H1 (cell line): ENCODE measurements around the gene DGKZ.

Experiments used
- CEBPB ChIP-seq: IDR thresholded peaks from 2 replicates; pipeline ENCODE4 v1.6.1; 2012; ENCODE audit warnings: low read depth, low read length
- CHD2 ChIP-seq: IDR thresholded peaks from 2 replicates; pipeline ENCODE4 v1.6.1; 2012; ENCODE audit warnings: low read length, improper control_type of control experiment
- TF ChIP-seq, protein P1 (sequence below), 3 experiments: IDR thresholded peaks; 1 replicate in 2 of 3; 2 replicates in 1 of 3; pipeline versions ENCODE4 v1.5.1 to v1.6.1; 2011; ENCODE audit warnings: low read length in 3 of 3, mild to moderate bottlenecking in 3 of 3, inconsistent platforms in 2 of 3, low read depth in 1 of 3, moderate library complexity in 1 of 3; ENCODE audit not compliant: insufficient read depth in 1 of 3; ENCODE audit errors: control extremely low read depth in 1 of 3

DNA sequence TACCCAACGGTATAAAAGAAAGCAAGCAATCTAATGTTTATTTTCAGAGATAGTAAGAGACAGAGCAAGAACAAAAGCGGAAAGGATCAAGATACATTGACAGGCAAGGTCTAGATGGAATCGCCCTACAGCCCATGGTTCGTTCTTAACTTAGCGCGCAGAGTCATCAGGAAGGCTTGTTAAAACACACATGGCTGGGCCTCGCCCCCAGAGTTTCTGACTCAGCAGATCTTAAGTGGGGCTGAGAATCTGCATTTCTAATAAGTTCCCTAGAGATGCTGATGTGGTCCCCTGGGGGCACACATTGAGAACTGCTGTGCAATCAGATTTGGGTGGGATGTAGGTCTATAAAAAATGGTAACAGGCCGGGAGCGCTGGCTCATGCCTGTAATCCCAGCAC lies 80.1 kb downstream of the DGKZ start:
- TF ChIP-seq, protein P1, sequence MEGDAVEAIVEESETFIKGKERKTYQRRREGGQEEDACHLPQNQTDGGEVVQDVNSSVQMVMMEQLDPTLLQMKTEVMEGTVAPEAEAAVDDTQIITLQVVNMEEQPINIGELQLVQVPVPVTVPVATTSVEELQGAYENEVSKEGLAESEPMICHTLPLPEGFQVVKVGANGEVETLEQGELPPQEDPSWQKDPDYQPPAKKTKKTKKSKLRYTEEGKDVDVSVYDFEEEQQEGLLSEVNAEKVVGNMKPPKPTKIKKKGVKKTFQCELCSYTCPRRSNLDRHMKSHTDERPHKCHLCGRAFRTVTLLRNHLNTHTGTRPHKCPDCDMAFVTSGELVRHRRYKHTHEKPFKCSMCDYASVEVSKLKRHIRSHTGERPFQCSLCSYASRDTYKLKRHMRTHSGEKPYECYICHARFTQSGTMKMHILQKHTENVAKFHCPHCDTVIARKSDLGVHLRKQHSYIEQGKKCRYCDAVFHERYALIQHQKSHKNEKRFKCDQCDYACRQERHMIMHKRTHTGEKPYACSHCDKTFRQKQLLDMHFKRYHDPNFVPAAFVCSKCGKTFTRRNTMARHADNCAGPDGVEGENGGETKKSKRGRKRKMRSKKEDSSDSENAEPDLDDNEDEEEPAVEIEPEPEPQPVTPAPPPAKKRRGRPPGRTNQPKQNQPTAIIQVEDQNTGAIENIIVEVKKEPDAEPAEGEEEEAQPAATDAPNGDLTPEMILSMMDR (IDR thresholded peaks at IDR 0.05; ENCODE audit: control extremely low read depth in 1 of 3, insufficient read depth in 1 of 3, low read depth in 1 of 3, low read length in 3 of 3), result no peak
- no peak for TF ChIP-seq CHD2
- no peak for TF ChIP-seq CEBPB
